Smooth muscle cell (in vitro differentiated cells): ENCODE data around the gene CCDC191. TPM values are rescaled to one million over a fixed set of nuclear protein-coding genes. Genes with fewer than 3 reads are reported as not detected.

Experiments
- DNase-seq: peaks from one replicate; lab custom pipeline; 2025; ENCODE audit not compliant: unreplicated experiment; lab: John Stamatoyannopoulos, UW
- H2AFZ ChIP-seq: fragments of 200-600 bp; sonication (generic); 2 replicates; pipeline ENCODE4 v1.6.0; 2016; ENCODE audit warnings: antibody characterized with exemption, low read depth, mild to moderate bottlenecking
- H3F3A ChIP-seq: fragments of 200-600 bp; sonication (generic); 2 replicates; pipeline ENCODE4 v1.6.0; 2017; ENCODE audit warnings: antibody characterized with exemption, low read depth
- H3K27ac ChIP-seq: fragments of 200-600 bp; sonication (generic); 2 replicates; pipeline ENCODE4 v1.5.1; 2016; ENCODE audit warnings: low read depth, mild to moderate bottlenecking
- H3K27me3 ChIP-seq: fragments of 200-600 bp; sonication (generic); 2 replicates; pipeline ENCODE4 v1.6.1; 2016; ENCODE audit warnings: low read depth, mild to moderate bottlenecking
- H3K36me3 ChIP-seq: fragments of 200-600 bp; sonication (generic); 2 replicates; pipeline ENCODE4 v1.5.1; 2016; ENCODE audit warnings: low read depth
- H3K4me1 ChIP-seq: fragments of 200-600 bp; sonication (generic); 2 replicates; pipeline ENCODE4 v1.5.1; 2016; ENCODE audit warnings: low read depth
- H3K4me2 ChIP-seq: fragments of 200-600 bp; sonication (generic); 2 replicates; pipeline ENCODE4 v1.6.0; 2016; ENCODE audit warnings: mild to moderate bottlenecking
- H3K4me3 ChIP-seq: fragments of 200-600 bp; sonication (generic); 2 replicates; pipeline ENCODE4 v1.5.1; 2016; ENCODE audit warnings: mild to moderate bottlenecking
- H3K79me2 ChIP-seq: fragments of 200-600 bp; sonication (generic); 2 replicates; pipeline ENCODE4 v1.6.0; 2016; ENCODE audit warnings: low read depth, mild to moderate bottlenecking
- H3K9ac ChIP-seq: fragments of 200-600 bp; sonication (generic); 2 replicates; pipeline ENCODE4 v1.6.0; 2016; ENCODE audit warnings: low read depth
- H3K9me3 ChIP-seq: fragments of 200-600 bp; sonication (generic); replicated peaks from 2 replicates; pipeline ENCODE4 v1.5.1; 2016; ENCODE audit warnings: low read depth
- H4K20me1 ChIP-seq: fragments of 200-600 bp; sonication (generic); 2 replicates; pipeline ENCODE4 v1.6.0; 2016; ENCODE audit warnings: low read depth
- CTCF ChIP-seq: fragments of 200-600 bp; sonication (generic); IDR thresholded peaks from 2 replicates; pipeline ENCODE4 v1.5.1; 2017; ENCODE audit warnings: borderline replicate concordance, mild to moderate bottlenecking, antibody characterized with exemption; ENCODE audit not compliant: insufficient read depth, poor library complexity, severe bottlenecking
- WGBS: methylation state at CpG from one replicate; pipeline ENCODE4 v1.1.7; 2016; ENCODE audit warnings: low lambda C conversion rate; 5-methylcytosine and 5-hydroxymethylcytosine counted together
- polyA plus RNA-seq: library from polyadenylated mRNA; unstranded; fragments of >200 nt; fragmentation: Nextera tagmentation; extraction: Ambion mirVana; gene quantifications from 2 replicates; pipeline ENCODE4 v1.2.1, GENCODE V29; 2016
- total RNA-seq: library from RNA; depleted of rRNA; stranded (reverse); fragments of >200 nt; gene quantifications from 2 replicates; pipeline ENCODE4 v1.2.3, GENCODE V29; 2014

CCDC191 gene
- total and polyA plus RNA-seq, 2 experiments from 2014 or later: 1.2 to 7.4 TPM

GRCh38 chr3:113947372-113948014 is 108.8 kb downstream of the CCDC191 start, which contains the start of gene ZDHHC23:
TSS of gene ZDHHC23 (plus strand) at chr3:113948013. CDS start at chr3:113948803, 790 bp downstream.
- H3K36me3 ChIP-seq: no peaks in the 10 kb centered on the region
- H3K4me1 ChIP-seq: no peaks in the 10 kb centered on the region
- no peak within 1 kb of the TSS for H3K9ac ChIP-seq
- H2AFZ ChIP-seq: peak within 1 kb of the TSS; percentile 69
- H3K4me3 ChIP-seq: peak within 1 kb of the TSS; percentile 55
- H3K27ac ChIP-seq: no peak within 1 kb of the TSS
- H3K79me2 ChIP-seq: no peaks in the 10 kb centered on the region
- no peaks in the 10 kb centered on the region for H4K20me1 ChIP-seq
- DNase-seq: peak; percentile 10
- no peak for TF ChIP-seq CTCF
- peaks cover 4% of the 10 kb centered on the region for H3F3A ChIP-seq
- H3K4me2 ChIP-seq: peak within 1 kb of the TSS; percentile 83
- peaks cover 51% of the 10 kb centered on the region for H3K27me3 ChIP-seq
- H3K9me3 ChIP-seq: no peaks in the 10 kb centered on the region
- under 1% methylated on average over 25 of the region's 80 CpGs for WGBS

GRCh38 chr3:113946831-113947230 is 109.5 kb downstream of the CCDC191 start:
- DNase-seq: no peak
- H3K27ac ChIP-seq: no peak overlapping the region
- no peak overlapping the region for H3K9ac ChIP-seq
- peaks cover 4% of the 10 kb centered on the region for H3F3A ChIP-seq
- no peak for TF ChIP-seq CTCF
- peak overlapping the region; percentile 83 for H3K4me2 ChIP-seq
- no peaks in the 10 kb centered on the region for H3K4me1 ChIP-seq
- H3K4me3 ChIP-seq: peak overlapping the region; percentile 55
- no peaks in the 10 kb centered on the region for H3K9me3 ChIP-seq
- WGBS: 57% methylated on average over 7 of the region's 7 CpGs
- no peaks in the 10 kb centered on the region for H4K20me1 ChIP-seq
- H3K79me2 ChIP-seq: no peaks in the 10 kb centered on the region
- no peaks in the 10 kb centered on the region for H3K36me3 ChIP-seq
- peaks cover 51% of the 10 kb centered on the region for H3K27me3 ChIP-seq
- H2AFZ ChIP-seq: peak overlapping the region; percentile 69

GRCh38 chr3:113927556-113927955 is 128.8 kb downstream of the CCDC191 start:
- no peaks in the 10 kb centered on the region for H3K36me3 ChIP-seq
- H3K4me2 ChIP-seq: no peak overlapping the region
- H3K79me2 ChIP-seq: no peaks in the 10 kb centered on the region
- 98% methylated on average over 5 of the region's 5 CpGs for WGBS
- H3K4me1 ChIP-seq: no peaks in the 10 kb centered on the region
- H3K9ac ChIP-seq: no peak overlapping the region
- H3K9me3 ChIP-seq: no peaks in the 10 kb centered on the region
- H2AFZ ChIP-seq: no peak overlapping the region
- no peaks in the 10 kb centered on the region for H4K20me1 ChIP-seq
- H3K4me3 ChIP-seq: no peak overlapping the region
- no peak overlapping the region for H3K27ac ChIP-seq
- no peaks in the 10 kb centered on the region for H3K27me3 ChIP-seq
- no peak for DNase-seq
- TF ChIP-seq CTCF: no peak
- H3F3A ChIP-seq: no peaks in the 10 kb centered on the region

- WGBS: 63% methylated on average over 2 of the region's 2 CpGs
- no peak for DNase-seq
- no peak overlapping the region for H3K4me2 ChIP-seq
Measured at GRCh38 chr3:113914646-113915045, 141.7 kb downstream of the CCDC191 start.

More at GRCh38 chr3:113914646-113915045, 141.7 kb downstream of the CCDC191 start:
- H3K4me3 ChIP-seq: no peak overlapping the region
- H3K27me3 ChIP-seq: no peaks in the 10 kb centered on the region
- no peak for TF ChIP-seq CTCF
- no peaks in the 10 kb centered on the region for H3K9me3 ChIP-seq
- H3K27ac ChIP-seq: no peak overlapping the region
- H3F3A ChIP-seq: no peaks in the 10 kb centered on the region
- no peaks in the 10 kb centered on the region for H4K20me1 ChIP-seq
- H2AFZ ChIP-seq: no peak overlapping the region
- no peak overlapping the region for H3K9ac ChIP-seq
- H3K4me1 ChIP-seq: no peaks in the 10 kb centered on the region
- H3K79me2 ChIP-seq: no peaks in the 10 kb centered on the region
- H3K36me3 ChIP-seq: no peaks in the 10 kb centered on the region
